HG03066 (cell line): ENCODE data around the gene MED8.
"Not testable (repeated sequence)": the region's sequence is repeated elsewhere in the genome, so short reads cannot be mapped to it uniquely, and the experiment has no call there.

Experiments
- ATAC-seq: cut with Tn5 transposase; IDR thresholded peaks from one replicate; pipeline ENCODE4 v1.9.1; 2021; ENCODE audit warnings: low read depth; ENCODE audit not compliant: unreplicated experiment

The MED8 gene

GRCh38 chr1:43422995-43423671, 33.5 kb upstream of the MED8 start:
- no peak for ATAC-seq

- no peak for ATAC-seq
Observed at GRCh38 chr1:43421976-43422750, 32.6 kb upstream of the MED8 start.

GRCh38 chr1:43421396-43421795, 31.8 kb upstream of the MED8 start:
- no peak for ATAC-seq

GRCh38 chr1:43420874-43421273, 31.3 kb upstream of the MED8 start:
- no peak for ATAC-seq

GRCh38 chr1:43419627-43420425, 30.2 kb upstream of the MED8 start:
- ATAC-seq: no peak

- ATAC-seq: no peak
Observed at GRCh38 chr1:43418858-43419257, 29.3 kb upstream of the MED8 start.

- ATAC-seq: no peak
Observed at GRCh38 chr1:43415901-43416300, 26.3 kb upstream of the MED8 start.

GRCh38 chr1:43414634-43415223, 25.1 kb upstream of the MED8 start:
- no peak for ATAC-seq

- ATAC-seq: not testable (repeated sequence)
Observed at GRCh38 chr1:43413426-43413825, 23.8 kb upstream of the MED8 start.

GRCh38 chr1:43410571-43410970, 21.0 kb upstream of the MED8 start:
- ATAC-seq: no peak

GRCh38 chr1:43405876-43406234, 16.3 kb upstream of the MED8 start:
- ATAC-seq: no peak

- ATAC-seq: no peak
Observed at GRCh38 chr1:43405219-43405875, 15.7 kb upstream of the MED8 start.

- no peak for ATAC-seq
Observed at GRCh38 chr1:43404353-43404752, 14.8 kb upstream of the MED8 start.

- ATAC-seq: no peak
Observed at GRCh38 chr1:43402089-43402865, 12.7 kb upstream of the MED8 start.

GRCh38 chr1:43400441-43400840, 10.8 kb upstream of the MED8 start:
- ATAC-seq: not testable (repeated sequence)

- ATAC-seq: no peak
Observed at GRCh38 chr1:43398227-43398626, 8.6 kb upstream of the MED8 start.

GRCh38 chr1:43396059-43396458, 6.5 kb upstream of the MED8 start:
- ATAC-seq: no peak

GRCh38 chr1:43395523-43395922, 5.9 kb upstream of the MED8 start:
- no peak for ATAC-seq

GRCh38 chr1:43392702-43393101, 3.1 kb upstream of the MED8 start:
- no peak for ATAC-seq

- no peak for ATAC-seq
Observed at GRCh38 chr1:43388613-43389012, 987 bp downstream of the MED8 start.
